Measurements from ENCODE around the gene CHST15. TPM values are rescaled to one million over a fixed set of nuclear protein-coding genes. Genes with fewer than 3 reads are reported as not detected.

The CHST15 gene
- polyA plus RNA-seq, 1 donor from 2014 or later, result 0.79 TPM

DNA sequence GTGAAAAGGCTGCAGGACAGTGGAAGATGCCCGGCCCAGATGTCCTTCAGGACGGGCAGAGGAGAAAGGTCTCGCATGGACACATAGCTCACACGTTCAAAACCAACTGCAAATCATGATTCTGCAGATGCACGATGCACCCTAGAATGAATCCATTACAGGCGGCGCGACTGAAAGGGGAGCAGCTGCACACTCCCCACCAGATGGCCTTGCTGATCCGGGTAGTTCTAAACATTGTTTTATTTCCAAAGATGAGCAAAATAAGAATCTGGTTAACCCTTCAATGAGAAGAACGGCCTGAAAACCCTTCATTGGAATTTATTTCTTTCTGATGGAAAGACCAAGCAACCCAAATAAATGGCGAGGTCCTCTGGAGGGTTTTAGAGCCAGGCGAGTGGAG is 33.8 kb downstream of the CHST15 start:
- no peaks in the 10 kb centered on the region for H3F3A ChIP-seq (ENCODE audit: insufficient read depth, low read length, poor library complexity, severe bottlenecking)
- TF ChIP-seq EZH2 (IDR thresholded peaks at IDR 0.05; ENCODE audit: borderline replicate concordance, insufficient read depth, low read length, poor library complexity, severe bottlenecking) (no peak), POLR2AphosphoS5 (IDR thresholded peaks at IDR 0.05) (no peak)
- no peaks in the 10 kb centered on the region for H3K36me3 ChIP-seq (ENCODE audit: insufficient read depth, low read length)
- H3K4me3 ChIP-seq (ENCODE audit: low read length), result no peak overlapping the region
- no peak overlapping the region for H3K4me2 ChIP-seq (ENCODE audit: low read length)
- H3K27ac ChIP-seq (ENCODE audit: low read length), result no peak overlapping the region
- no peaks in the 10 kb centered on the region for H3K27me3 ChIP-seq (ENCODE audit: insufficient read depth, low read depth, low read length)
- no peak overlapping the region for H3K9ac ChIP-seq (ENCODE audit: low read length)
- H3K9me3 ChIP-seq (ENCODE audit: low read length), result no peaks in the 10 kb centered on the region
- H4K20me1 ChIP-seq (ENCODE audit: insufficient read depth), result no peaks in the 10 kb centered on the region
- no peaks in the 10 kb centered on the region for H3K9me2 ChIP-seq (ENCODE audit: insufficient read depth, low read length)
- no peaks in the 10 kb centered on the region for H3K79me2 ChIP-seq (replicated peaks; ENCODE audit: insufficient read depth, low read length)
- H2AFZ ChIP-seq (ENCODE audit: low read depth, low read length), result no peak overlapping the region

DNA sequence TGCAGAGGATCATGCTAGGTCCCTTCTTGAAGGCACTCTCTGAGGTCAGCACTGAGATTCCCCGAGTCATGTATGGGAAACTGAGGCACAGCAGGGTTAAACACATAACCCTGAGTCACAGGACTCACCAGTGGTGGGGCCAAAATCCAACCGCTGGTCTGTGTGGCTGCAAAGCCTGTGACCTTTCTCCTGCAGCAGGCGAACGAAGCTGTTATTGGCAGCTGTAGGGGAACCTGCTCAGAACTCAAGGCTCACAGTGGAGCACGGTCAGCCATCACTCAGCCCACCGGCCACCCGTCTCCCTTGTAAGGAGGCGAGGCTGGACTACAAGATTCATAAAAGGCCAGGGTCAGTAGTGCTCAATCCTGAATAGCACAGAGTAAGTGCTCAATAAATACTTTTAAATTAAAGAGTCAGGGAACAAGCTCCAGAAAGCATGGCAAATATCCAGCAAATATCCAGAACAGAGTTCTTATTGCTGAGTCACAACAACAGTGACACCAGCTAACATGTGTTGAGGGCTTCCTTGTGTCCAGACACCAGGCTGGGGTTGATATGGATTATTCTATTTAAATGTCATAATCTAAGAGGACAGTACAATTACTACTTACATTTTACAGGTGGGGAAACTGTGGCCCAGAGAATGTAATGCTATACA is 34.9 kb downstream of the CHST15 start:
- Histone ChIP-seq H3K79me2 (replicated peaks; ENCODE audit: insufficient read depth, low read length) (no peaks in the 10 kb centered on the region), H3F3A (ENCODE audit: insufficient read depth, low read length, poor library complexity, severe bottlenecking) (no peaks in the 10 kb centered on the region), H2AFZ (ENCODE audit: low read depth, low read length) (no peak overlapping the region), H3K9me3 (ENCODE audit: low read length) (no peaks in the 10 kb centered on the region), H4K20me1 (ENCODE audit: insufficient read depth) (no peaks in the 10 kb centered on the region), H3K27ac (ENCODE audit: low read length) (no peak overlapping the region), H3K4me3 (ENCODE audit: low read length) (no peak overlapping the region), H3K36me3 (ENCODE audit: insufficient read depth, low read length) (no peaks in the 10 kb centered on the region), H3K9ac (ENCODE audit: low read length) (no peak overlapping the region), H3K27me3 (ENCODE audit: insufficient read depth, low read depth, low read length) (no peaks in the 10 kb centered on the region), H3K4me2 (ENCODE audit: low read length) (no peak overlapping the region), H3K9me2 (ENCODE audit: insufficient read depth, low read length) (no peaks in the 10 kb centered on the region)
- TF ChIP-seq TAF1 (IDR thresholded peaks at IDR 0.05; ENCODE audit: low read depth) (no peak), MXI1 (conservative IDR thresholded peaks at IDR 0.05; ENCODE audit: poor library complexity, severe bottlenecking) (no peak), RAD21 (conservative IDR thresholded peaks at IDR 0.05) (no peak)
- TF ChIP-seq, protein P1, sequence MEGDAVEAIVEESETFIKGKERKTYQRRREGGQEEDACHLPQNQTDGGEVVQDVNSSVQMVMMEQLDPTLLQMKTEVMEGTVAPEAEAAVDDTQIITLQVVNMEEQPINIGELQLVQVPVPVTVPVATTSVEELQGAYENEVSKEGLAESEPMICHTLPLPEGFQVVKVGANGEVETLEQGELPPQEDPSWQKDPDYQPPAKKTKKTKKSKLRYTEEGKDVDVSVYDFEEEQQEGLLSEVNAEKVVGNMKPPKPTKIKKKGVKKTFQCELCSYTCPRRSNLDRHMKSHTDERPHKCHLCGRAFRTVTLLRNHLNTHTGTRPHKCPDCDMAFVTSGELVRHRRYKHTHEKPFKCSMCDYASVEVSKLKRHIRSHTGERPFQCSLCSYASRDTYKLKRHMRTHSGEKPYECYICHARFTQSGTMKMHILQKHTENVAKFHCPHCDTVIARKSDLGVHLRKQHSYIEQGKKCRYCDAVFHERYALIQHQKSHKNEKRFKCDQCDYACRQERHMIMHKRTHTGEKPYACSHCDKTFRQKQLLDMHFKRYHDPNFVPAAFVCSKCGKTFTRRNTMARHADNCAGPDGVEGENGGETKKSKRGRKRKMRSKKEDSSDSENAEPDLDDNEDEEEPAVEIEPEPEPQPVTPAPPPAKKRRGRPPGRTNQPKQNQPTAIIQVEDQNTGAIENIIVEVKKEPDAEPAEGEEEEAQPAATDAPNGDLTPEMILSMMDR (IDR thresholded peaks at IDR 0.05; ENCODE audit: poor library complexity, severe bottlenecking), result no peak

DNA sequence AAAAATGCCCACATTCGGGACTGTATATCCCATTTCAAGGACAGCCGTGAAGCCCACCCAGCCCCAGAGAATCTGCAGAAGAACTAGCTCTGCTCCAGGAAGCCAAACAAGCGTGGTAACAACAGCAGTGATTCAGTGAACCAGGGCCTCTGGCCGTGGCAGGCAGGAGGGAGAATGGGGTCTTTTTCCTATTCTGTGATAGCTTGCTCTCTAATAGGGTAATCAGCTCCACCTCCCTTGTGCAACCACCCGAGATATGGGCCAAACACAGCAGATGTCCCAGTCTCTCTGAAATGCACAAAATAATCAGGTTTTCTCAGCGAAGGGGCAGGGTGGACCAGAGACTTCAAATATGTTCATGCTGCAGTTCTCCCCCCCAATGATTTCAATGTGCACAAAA is 35.8 kb downstream of the CHST15 start:
- H3K9ac ChIP-seq (ENCODE audit: low read length), result no peak overlapping the region
- H3K4me2 ChIP-seq (ENCODE audit: low read length), result no peak overlapping the region
- H3F3A ChIP-seq (ENCODE audit: insufficient read depth, low read length, poor library complexity, severe bottlenecking), result no peaks in the 10 kb centered on the region
- H4K20me1 ChIP-seq (ENCODE audit: insufficient read depth), result no peaks in the 10 kb centered on the region
- H3K79me2 ChIP-seq (replicated peaks; ENCODE audit: insufficient read depth, low read length), result no peaks in the 10 kb centered on the region
- H3K27me3 ChIP-seq (ENCODE audit: insufficient read depth, low read depth, low read length), result no peaks in the 10 kb centered on the region
- H3K36me3 ChIP-seq (ENCODE audit: insufficient read depth, low read length), result no peaks in the 10 kb centered on the region
- no peak overlapping the region for H3K4me3 ChIP-seq (ENCODE audit: low read length)
- H3K9me3 ChIP-seq (ENCODE audit: low read length), result no peaks in the 10 kb centered on the region
- no peak overlapping the region for H2AFZ ChIP-seq (ENCODE audit: low read depth, low read length)
- no peak overlapping the region for H3K27ac ChIP-seq (ENCODE audit: low read length)
- no peaks in the 10 kb centered on the region for H3K9me2 ChIP-seq (ENCODE audit: insufficient read depth, low read length)
- no peak for TF ChIP-seq MXI1 (conservative IDR thresholded peaks at IDR 0.05; ENCODE audit: poor library complexity, severe bottlenecking)
- TF ChIP-seq, protein P1 (IDR thresholded peaks at IDR 0.05; ENCODE audit: poor library complexity, severe bottlenecking), result no peak
- no peak for TF ChIP-seq TAF1 (IDR thresholded peaks at IDR 0.05; ENCODE audit: low read depth)
- TF ChIP-seq SMC3 (conservative IDR thresholded peaks at IDR 0.05; ENCODE audit: poor library complexity), result no peak
- TF ChIP-seq EZH2 (IDR thresholded peaks at IDR 0.05; ENCODE audit: borderline replicate concordance, insufficient read depth, low read length, poor library complexity, severe bottlenecking), result no peak
- no peak for TF ChIP-seq EP300 (conservative IDR thresholded peaks at IDR 0.05; ENCODE audit: poor library complexity, severe bottlenecking)
